HepG2 (cell line): ENCODE data around the gene ADCY6. TPM values are rescaled to one million over a fixed set of nuclear protein-coding genes. Genes with fewer than 3 reads are reported as not detected.

ENCODE experiments used
- ATAC-seq: fragments of 200-7000 bp; cut with Tn5 transposase; 3 replicates; pipeline ENCODE4 v1.9.1; 2020; ENCODE audit warnings: mild to moderate bottlenecking, moderate library complexity
- BruUV-seq: library from RNA; stranded (reverse); fragments of 400-500 nt; replicated peaks from 2 replicates; lab custom pipeline; 2021; lab: Mats Ljungman, UMichigan
- CTCF ChIA-PET: fragments of 300-600 bp; formaldehyde crosslinking; extraction: SDS; loops from one replicate; lab custom pipeline; 2021; ENCODE audit warnings: low total read pairs, inconsistent platforms, low intra/inter-chr PET ratio; lab: Yijun Ruan, JAX
- POLR2A ChIA-PET: fragments of 350-600 bp; sonication (Branson Sonifier 250); formaldehyde crosslinking; loops from one replicate; lab custom pipeline; 2020; ENCODE audit warnings: antibody characterized with exemption, inconsistent platforms; lab: Yijun Ruan, JAX
- DNase-seq: peaks from one replicate; pipeline ENCODE4 v3.0.0-alpha.2; 2015; ENCODE audit warnings: low spot score
- FAIRE-seq: peaks from 3 replicates; lab custom pipeline; 2011; peaks lifted over from hg19 to GRCh38; lab: Jason Lieb, UNC
- H2AFZ ChIP-seq: one replicate; pipeline ENCODE4 v1.6.1; 2011; ENCODE audit warnings: low read length, inconsistent platforms
- H3K27ac ChIP-seq: fragments of 300-600 bp; 3 replicates; pipeline ENCODE4 v1.8.0; 2011; ENCODE audit warnings: mixed run types, mild to moderate bottlenecking, mixed read lengths, low read length, inconsistent platforms; ENCODE audit not compliant: insufficient read depth; ENCODE audit errors: extremely low read length
- H3K27me3 ChIP-seq, 2 experiments: fragments of 200-600 bp in 1 of 2; 2 replicates in 1 of 2; 3 replicates in 1 of 2; pipeline versions ENCODE4 v1.6.0 to v1.8.0; 2011; ENCODE audit warnings: low read length in 2 of 2, mild to moderate bottlenecking in 2 of 2, moderate library complexity in 2 of 2, inconsistent platforms in 1 of 2; ENCODE audit not compliant: insufficient read depth in 2 of 2, control insufficient read depth in 1 of 2
- H3K36me3 ChIP-seq, 2 experiments: fragments of 200-600 bp in 1 of 2; replicated peaks in 1 of 2; 2 replicates in 1 of 2; 3 replicates in 1 of 2; pipeline versions ENCODE4 v1.5.1 to v1.8.0; 2011; ENCODE audit warnings: low read length in 2 of 2, inconsistent platforms in 1 of 2; ENCODE audit not compliant: insufficient read depth in 2 of 2, control insufficient read depth in 1 of 2
- H3K4me1 ChIP-seq: 2 replicates; pipeline ENCODE4 v1.5.1; 2012; ENCODE audit warnings: low read length, inconsistent platforms; ENCODE audit not compliant: insufficient read depth
- H3K4me2 ChIP-seq: 2 replicates; pipeline ENCODE4 v1.6.0; 2011; ENCODE audit warnings: low read depth, low read length, inconsistent platforms
- H3K4me3 ChIP-seq, 3 experiments: fragments of 200-600 bp in 1 of 3; sonication (generic), shearing (Covaris generic) in 1 of 3; replicated peaks in 1 of 3; 2 replicates each; pipeline ENCODE4 v1.5.1; 2011 to 2016; ENCODE audit warnings: low read length in 3 of 3, inconsistent platforms in 2 of 3, low read depth in 2 of 3, mild to moderate bottlenecking in 2 of 3, control low read depth in 1 of 3, mixed read lengths in 1 of 3; ENCODE audit not compliant: insufficient read depth in 1 of 3
- H3K79me2 ChIP-seq: one replicate; pipeline ENCODE4 v1.6.1; 2011; ENCODE audit warnings: low read length, inconsistent platforms; ENCODE audit not compliant: insufficient read depth
- H3K9ac ChIP-seq: 2 replicates; pipeline ENCODE4 v1.6.0; 2011; ENCODE audit warnings: mild to moderate bottlenecking, low read depth, low read length, inconsistent platforms; ENCODE audit not compliant: insufficient read depth
- H3K9me3 ChIP-seq: 2 replicates; pipeline ENCODE4 v1.5.1; 2012; ENCODE audit warnings: mild to moderate bottlenecking, low read length
- H4K20me1 ChIP-seq: 2 replicates; pipeline ENCODE4 v1.6.0; 2011; ENCODE audit warnings: inconsistent platforms, mild to moderate bottlenecking, low read length, moderate library complexity; ENCODE audit not compliant: insufficient read depth
- AGO1 ChIP-seq: fragments of 200-400 bp; formaldehyde crosslinking; IDR thresholded peaks from 2 replicates; pipeline ENCODE4 v1.6.1; 2017; ENCODE audit warnings: mild to moderate bottlenecking, low read depth, low read length, moderate library complexity; ENCODE audit not compliant: poor library complexity, severe bottlenecking
- RELA ChIP-seq: sonication (generic); formaldehyde crosslinking; IDR thresholded peaks from 2 replicates; pipeline ENCODE4 v1.4.0; 2020; ENCODE audit warnings: missing genetic modification reagents
- ZNF451 ChIP-seq: sonication (generic); formaldehyde crosslinking; IDR thresholded peaks from 2 replicates; pipeline ENCODE4 v1.5.0; 2020; ENCODE audit warnings: mild to moderate bottlenecking, missing genetic modification reagents
- ZNF629 ChIP-seq: sonication (generic); formaldehyde crosslinking; conservative IDR thresholded peaks from 2 replicates; pipeline ENCODE4 v1.5.0; 2020; ENCODE audit warnings: missing genetic modification reagents
- WGBS: methylation state at CpG from one replicate; pipeline ENCODE4 v1.1.6; 2017; ENCODE audit warnings: low lambda C conversion rate; 5-methylcytosine and 5-hydroxymethylcytosine counted together
- in situ Hi-C: cut with HindIII; loops from 2 replicates; pipeline ENCODE4 v1.10.0; 2017; ENCODE audit warnings: low pct_unique_long_range_greater_than_20kb; ENCODE audit not compliant: extremely low pct_ligation_motif_present
- intact Hi-C: fragments of 100-400 bp; cut with micrococcal nuclease; formaldehyde crosslinking; loops from one replicate; pipeline ENCODE4 v1.10.0; 2022; ENCODE audit not compliant: unreplicated experiment
- polyA plus RNA-seq, 8 experiments: library from polyadenylated mRNA; depleted of rRNA in 3 of 8; stranded (reverse) in 7 of 8; unstranded in 1 of 8; fragments of >200 nt; fragmentation: Illumina TruSeq in 4 of 8; extraction: Trizol in 4 of 8; gene quantifications; 2 replicates each; pipeline versions ENCODE4 v1.2.1 to v1.2.3, GENCODE V29; 2011 to 2016; ENCODE audit warnings: low read depth in 4 of 8, missing spikeins in 1 of 8, mixed read lengths in 1 of 8; ENCODE audit not compliant: insufficient read depth in 1 of 8
- total RNA-seq, 5 experiments: library from RNA; depleted of rRNA; stranded (reverse); fragments of >200 nt; fragmentation: Illumina TruSeq; extraction: Trizol; gene quantifications; 2 replicates each; pipeline ENCODE4 v1.2.3, GENCODE V29; 2016; ENCODE audit warnings: low read depth in 1 of 5
- TF ChIP-seq, protein P1 (sequence below): sonication (generic); formaldehyde crosslinking; IDR thresholded peaks from 2 replicates; pipeline ENCODE4 v1.4.0; 2020; ENCODE audit warnings: low read depth, missing genetic modification reagents
- TF ChIP-seq, protein P2 (sequence below): sonication (generic); formaldehyde crosslinking; IDR thresholded peaks from 2 replicates; pipeline ENCODE4 v1.5.1; 2020; ENCODE audit warnings: mild to moderate bottlenecking, missing genetic modification reagents, moderate library complexity

ADCY6 gene
- total and polyA plus RNA-seq, 2 of the 13 experiments (the other 11 are each of a cell fraction or from before 2014, with no cell fraction given): 10.6 to 11.8 TPM

DNA sequence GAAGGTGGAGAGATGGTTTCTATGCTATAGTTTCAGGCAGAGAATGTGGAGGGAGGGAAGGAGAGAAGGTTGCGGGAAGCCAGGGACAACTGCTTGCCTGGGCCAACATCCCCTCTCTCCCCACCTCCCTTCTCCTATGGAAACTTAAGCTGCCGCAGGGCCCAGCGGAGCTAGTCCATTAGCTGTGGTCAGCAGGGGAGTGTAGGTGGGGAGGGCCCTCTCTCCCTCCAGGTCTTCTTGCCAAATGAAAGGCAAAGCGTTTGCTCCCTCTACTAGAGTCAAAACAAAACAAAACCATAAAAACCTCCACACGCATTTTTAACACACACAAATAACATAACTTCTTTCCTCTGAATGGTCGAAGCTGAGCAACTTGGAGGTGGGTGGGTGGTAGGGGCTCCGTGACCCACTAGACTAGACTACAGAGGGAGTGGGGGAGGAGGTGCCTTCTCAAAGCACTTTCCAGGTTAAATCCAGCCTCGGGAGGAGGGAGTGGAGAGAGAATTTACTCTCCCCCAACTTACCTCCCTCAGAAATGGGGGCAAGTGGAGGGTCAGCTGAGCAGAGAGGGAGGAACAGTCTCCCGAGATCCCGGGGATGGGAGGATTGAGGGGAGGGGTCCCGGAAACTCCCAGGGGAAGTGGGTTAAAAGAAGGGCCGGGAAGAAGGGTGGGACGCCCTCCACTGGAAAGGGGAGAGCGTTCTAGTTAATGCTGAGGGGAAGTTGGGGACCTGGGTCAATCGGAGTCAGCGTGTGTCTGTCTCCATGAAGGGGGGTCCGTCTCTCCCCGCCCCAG is 24.8 kb upstream of the ADCY6 start:
- FAIRE-seq: no peak
- no peaks in the 10 kb centered on the region for H3K79me2 ChIP-seq
- in situ Hi-C loops (no loop called here), intact Hi-C loops (no loop called here)
- H2AFZ ChIP-seq: no peak overlapping the region
- H3K36me3 ChIP-seq: no peaks in the 10 kb centered on the region
- DNase-seq: no peak
- no peak for ATAC-seq
- no TSS peak for BruUV-seq
- H3K4me1 ChIP-seq: peaks cover 57% of the 10 kb centered on the region
- H3K9ac ChIP-seq: no peak overlapping the region
- no peak overlapping the region for H3K27ac ChIP-seq
- WGBS: 26% methylated on average over 18 of the region's 18 CpGs
- H3K4me3 ChIP-seq: peak overlapping the region in 2 of 3 experiments; percentile 60 to 76; a peak in 2 of 6 replicates
- ChIA-PET POLR2A (interaction anchor here (1.6 kb wide), 2 partner anchors 24 to 52 kb away, joined by 4 to 6 read pairs; partner anchors contain the start of gene ADCY6), CTCF (interaction anchor here (1.4 to 2.5 kb wide), 2 partner anchors 18 to 60 kb away, joined by 7 to 9 read pairs; no protein-coding TSS in a partner anchor)
- H3K27me3 ChIP-seq: peaks cover 5 to 47% of the 10 kb centered on the region in 2 experiments
- H3K4me2 ChIP-seq: peak overlapping the region; percentile 94
- H3K9me3 ChIP-seq: no peaks in the 10 kb centered on the region
- H4K20me1 ChIP-seq: 0 out of 2 replicates have a peak, but pooled peaks cover 3% of the 10 kb centered on the region
- TF ChIP-seq, protein P1, sequence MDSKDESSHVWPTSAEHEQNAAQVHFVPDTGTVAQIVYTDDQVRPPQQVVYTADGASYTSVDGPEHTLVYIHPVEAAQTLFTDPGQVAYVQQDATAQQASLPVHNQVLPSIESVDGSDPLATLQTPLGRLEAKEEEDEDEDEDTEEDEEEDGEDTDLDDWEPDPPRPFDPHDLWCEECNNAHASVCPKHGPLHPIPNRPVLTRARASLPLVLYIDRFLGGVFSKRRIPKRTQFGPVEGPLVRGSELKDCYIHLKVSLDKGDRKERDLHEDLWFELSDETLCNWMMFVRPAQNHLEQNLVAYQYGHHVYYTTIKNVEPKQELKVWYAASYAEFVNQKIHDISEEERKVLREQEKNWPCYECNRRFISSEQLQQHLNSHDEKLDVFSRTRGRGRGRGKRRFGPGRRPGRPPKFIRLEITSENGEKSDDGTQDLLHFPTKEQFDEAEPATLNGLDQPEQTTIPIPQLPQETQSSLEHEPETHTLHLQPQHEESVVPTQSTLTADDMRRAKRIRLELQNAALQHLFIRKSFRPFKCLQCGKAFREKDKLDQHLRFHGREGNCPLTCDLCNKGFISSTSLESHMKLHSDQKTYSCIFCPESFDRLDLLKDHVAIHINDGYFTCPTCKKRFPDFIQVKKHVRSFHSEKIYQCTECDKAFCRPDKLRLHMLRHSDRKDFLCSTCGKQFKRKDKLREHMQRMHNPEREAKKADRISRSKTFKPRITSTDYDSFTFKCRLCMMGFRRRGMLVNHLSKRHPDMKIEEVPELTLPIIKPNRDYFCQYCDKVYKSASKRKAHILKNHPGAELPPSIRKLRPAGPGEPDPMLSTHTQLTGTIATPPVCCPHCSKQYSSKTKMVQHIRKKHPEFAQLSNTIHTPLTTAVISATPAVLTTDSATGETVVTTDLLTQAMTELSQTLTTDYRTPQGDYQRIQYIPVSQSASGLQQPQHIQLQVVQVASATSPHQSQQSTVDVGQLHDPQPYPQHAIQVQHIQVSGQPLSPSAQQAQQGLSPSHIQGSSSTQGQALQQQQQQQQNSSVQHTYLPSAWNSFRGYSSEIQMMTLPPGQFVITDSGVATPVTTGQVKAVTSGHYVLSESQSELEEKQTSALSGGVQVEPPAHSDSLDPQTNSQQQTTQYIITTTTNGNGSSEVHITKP (CRISPR knock-in tag): peak; percentile 71
- TF ChIP-seq RELA (CRISPR knock-in tag) (no peak), ZNF451 (no peak), AGO1 (no peak), ZNF629 (CRISPR knock-in tag) (peak; percentile 52; the same call in 1 of the 2 replicates)
- TF ChIP-seq, protein P2, sequence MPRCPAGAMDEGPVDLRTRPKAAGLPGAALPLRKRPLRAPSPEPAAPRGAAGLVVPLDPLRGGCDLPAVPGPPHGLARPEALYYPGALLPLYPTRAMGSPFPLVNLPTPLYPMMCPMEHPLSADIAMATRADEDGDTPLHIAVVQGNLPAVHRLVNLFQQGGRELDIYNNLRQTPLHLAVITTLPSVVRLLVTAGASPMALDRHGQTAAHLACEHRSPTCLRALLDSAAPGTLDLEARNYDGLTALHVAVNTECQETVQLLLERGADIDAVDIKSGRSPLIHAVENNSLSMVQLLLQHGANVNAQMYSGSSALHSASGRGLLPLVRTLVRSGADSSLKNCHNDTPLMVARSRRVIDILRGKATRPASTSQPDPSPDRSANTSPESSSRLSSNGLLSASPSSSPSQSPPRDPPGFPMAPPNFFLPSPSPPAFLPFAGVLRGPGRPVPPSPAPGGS: no peak
